ENCODE measurements around the gene SCD. TPM values are rescaled to one million over a fixed set of nuclear protein-coding genes. Genes with fewer than 3 reads are reported as not detected.
A peak's percentile ranks its signal among the peaks of the same experiment; 100 is the strongest.

Gene SCD
- total and polyA plus RNA-seq, 2 of the 13 experiments (the other 11 are each of a cell fraction or from before 2014, with no cell fraction given), result 492 to 512 TPM

- TF ChIP-seq RFXAP (CRISPR knock-in tag; IDR thresholded peaks at IDR 0.05; ENCODE audit: borderline replicate concordance) (no peak), ZNF790 (CRISPR knock-in tag; IDR thresholded peaks at IDR 0.05; ENCODE audit: borderline replicate concordance) (no peak), REPIN1 (CRISPR knock-in tag; IDR thresholded peaks at IDR 0.05; ENCODE audit: borderline replicate concordance, low read depth) (no peak), MAX (IDR thresholded peaks at IDR 0.05) (no peak), FOXK2 (IDR thresholded peaks at IDR 0.05) (no peak), TAF15 (IDR thresholded peaks at IDR 0.05; ENCODE audit: low read depth, low read length, poor library complexity, severe bottlenecking) (no peak), ZNF264 (CRISPR knock-in tag; IDR thresholded peaks at IDR 0.05) (no peak), ZSCAN31 (CRISPR knock-in tag; IDR thresholded peaks at IDR 0.05; ENCODE audit: low read depth) (no peak), POLR2G (IDR thresholded peaks at IDR 0.05; ENCODE audit: low read depth, low read length) (0 out of 2 replicates have a peak, but pooled peaks have one; percentile 3), ZNF335 (CRISPR knock-in tag; IDR thresholded peaks at IDR 0.05) (0 out of 2 replicates have a peak, but pooled peaks have one; percentile 37), TCF7 (IDR thresholded peaks at IDR 0.05; ENCODE audit: low read depth) (no peak), ZNF329 (CRISPR knock-in tag; IDR thresholded peaks at IDR 0.05; ENCODE audit: low read depth) (no peak), SNAPC2 (CRISPR knock-in tag; IDR thresholded peaks at IDR 0.05) (no peak), NPAS2 (CRISPR knock-in tag; IDR thresholded peaks at IDR 0.05; ENCODE audit: borderline replicate concordance) (no peak), POLR2A (IDR thresholded peaks at IDR 0.05; ENCODE audit: insufficient read depth in 1 of 2, low read depth in 2 of 2, low read length in 2 of 2) (peak in 1 of 2 experiments; percentile 57; a peak in 2 of 4 replicates)
- TF ChIP-seq, protein P1, sequence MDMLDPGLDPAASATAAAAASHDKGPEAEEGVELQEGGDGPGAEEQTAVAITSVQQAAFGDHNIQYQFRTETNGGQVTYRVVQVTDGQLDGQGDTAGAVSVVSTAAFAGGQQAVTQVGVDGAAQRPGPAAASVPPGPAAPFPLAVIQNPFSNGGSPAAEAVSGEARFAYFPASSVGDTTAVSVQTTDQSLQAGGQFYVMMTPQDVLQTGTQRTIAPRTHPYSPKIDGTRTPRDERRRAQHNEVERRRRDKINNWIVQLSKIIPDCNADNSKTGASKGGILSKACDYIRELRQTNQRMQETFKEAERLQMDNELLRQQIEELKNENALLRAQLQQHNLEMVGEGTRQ (IDR thresholded peaks at IDR 0.05; ENCODE audit: low read depth, low read length), result no peak
- TF ChIP-seq, protein P1 (CRISPR knock-in tag; IDR thresholded peaks at IDR 0.05; ENCODE audit: borderline replicate concordance), result no peak
- TF ChIP-seq, protein P2, sequence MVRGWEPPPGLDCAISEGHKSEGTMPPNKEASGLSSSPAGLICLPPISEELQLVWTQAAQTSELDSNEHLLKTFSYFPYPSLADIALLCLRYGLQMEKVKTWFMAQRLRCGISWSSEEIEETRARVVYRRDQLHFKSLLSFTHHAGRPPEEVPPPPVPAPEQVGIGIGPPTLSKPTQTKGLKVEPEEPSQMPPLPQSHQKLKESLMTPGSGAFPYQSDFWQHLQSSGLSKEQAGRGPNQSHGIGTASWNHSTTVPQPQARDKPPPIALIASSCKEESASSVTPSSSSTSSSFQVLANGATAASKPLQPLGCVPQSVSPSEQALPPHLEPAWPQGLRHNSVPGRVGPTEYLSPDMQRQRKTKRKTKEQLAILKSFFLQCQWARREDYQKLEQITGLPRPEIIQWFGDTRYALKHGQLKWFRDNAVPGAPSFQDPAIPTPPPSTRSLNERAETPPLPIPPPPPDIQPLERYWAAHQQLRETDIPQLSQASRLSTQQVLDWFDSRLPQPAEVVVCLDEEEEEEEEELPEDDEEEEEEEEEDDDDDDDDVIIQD (CRISPR knock-in tag; IDR thresholded peaks at IDR 0.05; ENCODE audit: low read depth), result no peak
- TF ChIP-seq, protein P3, sequence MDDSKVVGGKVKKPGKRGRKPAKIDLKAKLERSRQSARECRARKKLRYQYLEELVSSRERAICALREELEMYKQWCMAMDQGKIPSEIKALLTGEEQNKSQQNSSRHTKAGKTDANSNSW (CRISPR knock-in tag; IDR thresholded peaks at IDR 0.05; ENCODE audit: borderline replicate concordance), result no peak
- TF ChIP-seq, protein P4, sequence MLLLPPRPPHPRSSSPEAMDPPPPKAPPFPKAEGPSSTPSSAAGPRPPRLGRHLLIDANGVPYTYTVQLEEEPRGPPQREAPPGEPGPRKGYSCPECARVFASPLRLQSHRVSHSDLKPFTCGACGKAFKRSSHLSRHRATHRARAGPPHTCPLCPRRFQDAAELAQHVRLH (CRISPR knock-in tag; IDR thresholded peaks at IDR 0.05; ENCODE audit: borderline replicate concordance, low read depth), result no peak
- TF ChIP-seq, protein P5, sequence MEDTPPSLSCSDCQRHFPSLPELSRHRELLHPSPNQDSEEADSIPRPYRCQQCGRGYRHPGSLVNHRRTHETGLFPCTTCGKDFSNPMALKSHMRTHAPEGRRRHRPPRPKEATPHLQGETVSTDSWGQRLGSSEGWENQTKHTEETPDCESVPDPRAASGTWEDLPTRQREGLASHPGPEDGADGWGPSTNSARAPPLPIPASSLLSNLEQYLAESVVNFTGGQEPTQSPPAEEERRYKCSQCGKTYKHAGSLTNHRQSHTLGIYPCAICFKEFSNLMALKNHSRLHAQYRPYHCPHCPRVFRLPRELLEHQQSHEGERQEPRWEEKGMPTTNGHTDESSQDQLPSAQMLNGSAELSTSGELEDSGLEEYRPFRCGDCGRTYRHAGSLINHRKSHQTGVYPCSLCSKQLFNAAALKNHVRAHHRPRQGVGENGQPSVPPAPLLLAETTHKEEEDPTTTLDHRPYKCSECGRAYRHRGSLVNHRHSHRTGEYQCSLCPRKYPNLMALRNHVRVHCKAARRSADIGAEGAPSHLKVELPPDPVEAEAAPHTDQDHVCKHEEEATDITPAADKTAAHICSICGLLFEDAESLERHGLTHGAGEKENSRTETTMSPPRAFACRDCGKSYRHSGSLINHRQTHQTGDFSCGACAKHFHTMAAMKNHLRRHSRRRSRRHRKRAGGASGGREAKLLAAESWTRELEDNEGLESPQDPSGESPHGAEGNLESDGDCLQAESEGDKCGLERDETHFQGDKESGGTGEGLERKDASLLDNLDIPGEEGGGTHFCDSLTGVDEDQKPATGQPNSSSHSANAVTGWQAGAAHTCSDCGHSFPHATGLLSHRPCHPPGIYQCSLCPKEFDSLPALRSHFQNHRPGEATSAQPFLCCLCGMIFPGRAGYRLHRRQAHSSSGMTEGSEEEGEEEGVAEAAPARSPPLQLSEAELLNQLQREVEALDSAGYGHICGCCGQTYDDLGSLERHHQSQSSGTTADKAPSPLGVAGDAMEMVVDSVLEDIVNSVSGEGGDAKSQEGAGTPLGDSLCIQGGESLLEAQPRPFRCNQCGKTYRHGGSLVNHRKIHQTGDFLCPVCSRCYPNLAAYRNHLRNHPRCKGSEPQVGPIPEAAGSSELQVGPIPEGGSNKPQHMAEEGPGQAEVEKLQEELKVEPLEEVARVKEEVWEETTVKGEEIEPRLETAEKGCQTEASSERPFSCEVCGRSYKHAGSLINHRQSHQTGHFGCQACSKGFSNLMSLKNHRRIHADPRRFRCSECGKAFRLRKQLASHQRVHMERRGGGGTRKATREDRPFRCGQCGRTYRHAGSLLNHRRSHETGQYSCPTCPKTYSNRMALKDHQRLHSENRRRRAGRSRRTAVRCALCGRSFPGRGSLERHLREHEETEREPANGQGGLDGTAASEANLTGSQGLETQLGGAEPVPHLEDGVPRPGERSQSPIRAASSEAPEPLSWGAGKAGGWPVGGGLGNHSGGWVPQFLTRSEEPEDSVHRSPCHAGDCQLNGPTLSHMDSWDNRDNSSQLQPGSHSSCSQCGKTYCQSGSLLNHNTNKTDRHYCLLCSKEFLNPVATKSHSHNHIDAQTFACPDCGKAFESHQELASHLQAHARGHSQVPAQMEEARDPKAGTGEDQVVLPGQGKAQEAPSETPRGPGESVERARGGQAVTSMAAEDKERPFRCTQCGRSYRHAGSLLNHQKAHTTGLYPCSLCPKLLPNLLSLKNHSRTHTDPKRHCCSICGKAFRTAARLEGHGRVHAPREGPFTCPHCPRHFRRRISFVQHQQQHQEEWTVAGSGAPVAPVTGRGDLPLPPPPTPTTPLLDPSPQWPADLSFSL (CRISPR knock-in tag; IDR thresholded peaks at IDR 0.05), result no peak
Measured at GRCh38 chr10:100349672-100350071, 2.6 kb downstream of the SCD start (continued).
